ENCODE data around the gene SPATA16.

DNA sequence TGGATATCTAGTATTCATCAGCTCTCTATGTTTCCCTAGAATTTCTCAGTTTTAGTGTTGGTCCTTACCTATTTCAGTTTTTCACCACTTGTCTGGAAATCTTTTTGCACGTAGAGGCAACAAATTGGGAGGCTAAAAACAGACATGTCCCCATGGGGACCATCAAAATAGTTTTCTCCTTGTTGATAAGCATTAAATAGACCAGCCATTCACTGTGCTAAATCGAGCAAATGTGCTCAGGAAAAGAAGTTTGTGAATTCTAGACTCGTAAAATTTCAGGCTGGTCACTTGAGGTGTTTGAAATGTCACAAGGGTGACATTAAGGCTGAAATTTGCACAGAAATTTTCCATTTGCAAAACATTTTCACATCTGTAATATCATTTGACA lies 102.6 kb downstream of the SPATA16 start:
- TF ChIP-seq, protein P1, sequence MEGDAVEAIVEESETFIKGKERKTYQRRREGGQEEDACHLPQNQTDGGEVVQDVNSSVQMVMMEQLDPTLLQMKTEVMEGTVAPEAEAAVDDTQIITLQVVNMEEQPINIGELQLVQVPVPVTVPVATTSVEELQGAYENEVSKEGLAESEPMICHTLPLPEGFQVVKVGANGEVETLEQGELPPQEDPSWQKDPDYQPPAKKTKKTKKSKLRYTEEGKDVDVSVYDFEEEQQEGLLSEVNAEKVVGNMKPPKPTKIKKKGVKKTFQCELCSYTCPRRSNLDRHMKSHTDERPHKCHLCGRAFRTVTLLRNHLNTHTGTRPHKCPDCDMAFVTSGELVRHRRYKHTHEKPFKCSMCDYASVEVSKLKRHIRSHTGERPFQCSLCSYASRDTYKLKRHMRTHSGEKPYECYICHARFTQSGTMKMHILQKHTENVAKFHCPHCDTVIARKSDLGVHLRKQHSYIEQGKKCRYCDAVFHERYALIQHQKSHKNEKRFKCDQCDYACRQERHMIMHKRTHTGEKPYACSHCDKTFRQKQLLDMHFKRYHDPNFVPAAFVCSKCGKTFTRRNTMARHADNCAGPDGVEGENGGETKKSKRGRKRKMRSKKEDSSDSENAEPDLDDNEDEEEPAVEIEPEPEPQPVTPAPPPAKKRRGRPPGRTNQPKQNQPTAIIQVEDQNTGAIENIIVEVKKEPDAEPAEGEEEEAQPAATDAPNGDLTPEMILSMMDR (IDR thresholded peaks at IDR 0.05), result no peak
- no peak for TF ChIP-seq EZH2 (IDR thresholded peaks at IDR 0.05; ENCODE audit: borderline replicate concordance, insufficient read depth, low read depth, low read length, poor library complexity, severe bottlenecking)

Measured in B cell (primary cell).